ENCODE data around the gene EHHADH. TPM values are rescaled to one million over a fixed set of nuclear protein-coding genes. Genes with fewer than 3 reads are reported as not detected.

Gene EHHADH
- total RNA-seq, 1 experiment from 2014 or later = 20.1 TPM

DNA sequence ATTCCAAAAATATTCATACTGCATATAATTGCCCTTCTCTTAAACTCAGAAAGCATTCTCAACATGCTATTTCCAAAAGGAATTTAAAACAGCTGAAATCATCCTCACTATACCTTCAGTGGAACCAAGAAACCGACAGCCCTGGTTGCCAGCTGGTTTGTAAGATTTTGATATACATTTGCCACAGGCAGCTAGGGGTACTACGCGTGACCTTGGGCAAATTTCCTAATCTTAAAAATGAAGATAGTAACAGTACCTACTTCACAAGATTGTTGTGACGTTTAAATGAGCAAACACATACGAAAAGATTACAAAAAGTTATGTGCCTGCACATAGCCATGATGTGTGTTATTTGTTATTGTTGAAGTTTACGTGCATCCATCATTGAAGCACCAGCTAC is 108.3 kb downstream of the EHHADH start:
- Mint-ChIP-seq H3K27me3 (ENCODE audit: unreplicated experiment) (peaks cover 31% of the 10 kb centered on the region), H3K9me3 (ENCODE audit: low read depth, unreplicated experiment) (no peaks in the 10 kb centered on the region), H3K27ac (ENCODE audit: unreplicated experiment) (no peak overlapping the region), H3K36me3 (ENCODE audit: insufficient read depth, unreplicated experiment) (no peaks in the 10 kb centered on the region), H3K4me3 (ENCODE audit: low read depth, unreplicated experiment) (no peak overlapping the region), H3K4me1 (ENCODE audit: low read depth, unreplicated experiment) (no peaks in the 10 kb centered on the region)
- TF ChIP-seq, protein P1, sequence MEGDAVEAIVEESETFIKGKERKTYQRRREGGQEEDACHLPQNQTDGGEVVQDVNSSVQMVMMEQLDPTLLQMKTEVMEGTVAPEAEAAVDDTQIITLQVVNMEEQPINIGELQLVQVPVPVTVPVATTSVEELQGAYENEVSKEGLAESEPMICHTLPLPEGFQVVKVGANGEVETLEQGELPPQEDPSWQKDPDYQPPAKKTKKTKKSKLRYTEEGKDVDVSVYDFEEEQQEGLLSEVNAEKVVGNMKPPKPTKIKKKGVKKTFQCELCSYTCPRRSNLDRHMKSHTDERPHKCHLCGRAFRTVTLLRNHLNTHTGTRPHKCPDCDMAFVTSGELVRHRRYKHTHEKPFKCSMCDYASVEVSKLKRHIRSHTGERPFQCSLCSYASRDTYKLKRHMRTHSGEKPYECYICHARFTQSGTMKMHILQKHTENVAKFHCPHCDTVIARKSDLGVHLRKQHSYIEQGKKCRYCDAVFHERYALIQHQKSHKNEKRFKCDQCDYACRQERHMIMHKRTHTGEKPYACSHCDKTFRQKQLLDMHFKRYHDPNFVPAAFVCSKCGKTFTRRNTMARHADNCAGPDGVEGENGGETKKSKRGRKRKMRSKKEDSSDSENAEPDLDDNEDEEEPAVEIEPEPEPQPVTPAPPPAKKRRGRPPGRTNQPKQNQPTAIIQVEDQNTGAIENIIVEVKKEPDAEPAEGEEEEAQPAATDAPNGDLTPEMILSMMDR (IDR thresholded peaks at IDR 0.05; ENCODE audit: unreplicated experiment) = no peak
- CTCF ChIA-PET = no interaction called here
- no peak for DNase-seq
- BruUV-seq (replicated peaks) = no TSS peak
- intact Hi-C loops (cut with micrococcal nuclease; ENCODE audit: unreplicated experiment) = no loop called here

DNA sequence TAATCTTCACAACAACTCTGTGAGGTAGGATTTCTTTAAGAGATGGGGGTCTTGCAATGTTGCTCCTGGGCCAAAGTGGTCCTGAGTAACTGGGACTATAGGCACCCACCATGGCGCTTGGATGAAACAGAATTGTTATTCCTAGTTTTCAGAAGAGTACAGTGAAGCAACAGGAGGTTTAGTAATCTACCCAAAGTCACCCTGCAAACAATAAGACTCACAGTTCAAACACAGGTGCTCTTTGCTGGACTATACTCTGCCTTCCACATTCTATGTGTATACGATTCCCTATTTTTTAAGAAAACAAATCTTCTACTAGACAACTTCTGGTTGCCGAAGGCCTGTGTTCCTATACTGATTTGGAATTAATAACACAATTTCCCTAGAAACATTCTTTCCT is 109.1 kb downstream of the EHHADH start:
- DNase-seq = no peak
- intact Hi-C loops (cut with micrococcal nuclease; ENCODE audit: unreplicated experiment) = no loop called here

More for the DNA sequence above, 109.1 kb downstream of the EHHADH start:
- H3K4me3 Mint-ChIP-seq (ENCODE audit: low read depth, unreplicated experiment) = no peak overlapping the region
- no peaks in the 10 kb centered on the region for H3K9me3 Mint-ChIP-seq (ENCODE audit: low read depth, unreplicated experiment)
- peaks cover 31% of the 10 kb centered on the region for H3K27me3 Mint-ChIP-seq (ENCODE audit: unreplicated experiment)
- CTCF ChIA-PET = no interaction called here
- TF ChIP-seq, protein P1 (IDR thresholded peaks at IDR 0.05; ENCODE audit: unreplicated experiment) = no peak
- no peaks in the 10 kb centered on the region for H3K4me1 Mint-ChIP-seq (ENCODE audit: low read depth, unreplicated experiment)
- H3K36me3 Mint-ChIP-seq (ENCODE audit: insufficient read depth, unreplicated experiment) = no peaks in the 10 kb centered on the region
- H3K27ac Mint-ChIP-seq (ENCODE audit: unreplicated experiment) = no peak overlapping the region
- BruUV-seq (replicated peaks) = no TSS peak

Small RNA genes lying within 50 kb of the gene (microRNA-seq; reads per million reads assigned to microRNA genes)
- not detected for gene MIR5588

Other genes starting within 250 kb of the EHHADH start
- 0.10 and 0.12 TPM in 2 replicates for gene C3orf70, start 101.0 kb downstream of the EHHADH start, total RNA-seq (2022)
- 102 and 114 TPM in 2 replicates for gene MAP3K13, start 109.1 kb upstream of the EHHADH start, total RNA-seq (2022)
- gene TMEM41A, start 245.0 kb upstream of the EHHADH start, total RNA-seq (2022) = 53.6 and 57.5 TPM in 2 replicates

All from Calu3 (cell line).